Right hindlimb (tissue), 1 donor: ENCODE data around the gene PSMC3.

Source experiments
- DNase-seq: peaks from one replicate; pipeline ENCODE4 v3.0.0-alpha.2; 2018

PSMC3 gene

GRCh38 chr11:47393163-47394049 is 32.8 kb downstream of the PSMC3 start:
- DNase-seq = peak; percentile 51

- DNase-seq = no peak
These were observed 33.6 kb downstream of the PSMC3 start for GRCh38 chr11:47392546-47393162.

GRCh38 chr11:47391711-47392432 is 34.4 kb downstream of the PSMC3 start:
- DNase-seq = no peak

GRCh38 chr11:47391077-47391583 is 35.1 kb downstream of the PSMC3 start:
- no peak for DNase-seq

GRCh38 chr11:47390422-47390760 is 35.8 kb downstream of the PSMC3 start:
- DNase-seq = no peak

GRCh38 chr11:47389577-47390421 is 36.4 kb downstream of the PSMC3 start:
- DNase-seq = no peak

- no peak for DNase-seq
These were observed 37.3 kb downstream of the PSMC3 start for GRCh38 chr11:47388697-47389576.

GRCh38 chr11:47387944-47388696 is 38.1 kb downstream of the PSMC3 start:
- DNase-seq = no peak

- DNase-seq = no peak
These were observed 41.7 kb downstream of the PSMC3 start for GRCh38 chr11:47384498-47384897.

- no peak for DNase-seq
These were observed 43.2 kb downstream of the PSMC3 start for GRCh38 chr11:47383071-47383470.

- DNase-seq = no peak
These were observed 46.2 kb downstream of the PSMC3 start for GRCh38 chr11:47380078-47380477.

GRCh38 chr11:47379317-47379716 is 46.9 kb downstream of the PSMC3 start:
- no peak for DNase-seq

- DNase-seq = no peak
These were observed 47.4 kb downstream of the PSMC3 start for GRCh38 chr11:47378836-47379170.

GRCh38 chr11:47378010-47378835 is 48.0 kb downstream of the PSMC3 start, which contains the start of gene SPI1:
Gene SPI1, minus strand, starts transcription at chr11:47378547. Its CDS starts 194 bp downstream, at chr11:47378353.
- no peak for DNase-seq

- no peak for DNase-seq
These were observed 48.6 kb downstream of the PSMC3 start for GRCh38 chr11:47377571-47378009.

GRCh38 chr11:47376525-47377371 is 49.5 kb downstream of the PSMC3 start:
- peak; percentile 17 for DNase-seq

GRCh38 chr11:47376107-47376524 is 50.1 kb downstream of the PSMC3 start:
- DNase-seq = no peak

GRCh38 chr11:47375546-47376085 is 50.6 kb downstream of the PSMC3 start:
- no peak for DNase-seq
